ENCODE data around the gene TXNDC2. TPM values are rescaled to one million over a fixed set of nuclear protein-coding genes. Genes with fewer than 3 reads are reported as not detected.

Gene TXNDC2
- total RNA-seq, 3 donors from 2014 or later (not counting 1 experiment from before 2014, with no cell fraction given), result not detected

DNA sequence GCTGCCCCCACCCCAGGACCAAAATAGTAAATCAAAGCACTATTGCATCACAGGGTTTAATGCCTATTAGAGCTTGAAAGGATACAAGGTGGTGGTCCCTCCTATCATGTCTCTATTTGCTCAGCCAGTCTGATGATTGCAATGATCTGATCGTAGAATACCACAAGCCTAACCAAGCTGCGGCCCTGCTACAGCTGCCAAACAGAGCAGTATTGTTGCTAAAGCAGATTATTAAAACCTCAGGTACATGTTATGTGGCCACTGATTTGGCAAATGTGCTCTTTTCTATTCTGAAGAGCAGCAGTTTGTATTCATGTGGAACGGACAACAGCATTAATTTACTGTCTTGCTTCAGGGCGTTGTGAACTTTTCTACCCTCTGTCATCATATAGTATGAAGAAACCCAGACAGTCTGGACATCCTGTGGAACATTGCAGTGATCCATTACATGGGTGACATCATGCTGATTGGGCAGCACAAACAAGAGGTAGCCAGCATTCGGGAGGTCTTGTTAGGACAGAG is 19.7 kb downstream of the TXNDC2 start:
- H3K27ac ChIP-seq (ENCODE audit: low read length), result no peak overlapping the region
- H3K36me3 ChIP-seq (ENCODE audit: control insufficient read depth, insufficient read depth, low read length), result no peaks in the 10 kb centered on the region
- no peaks in the 10 kb centered on the region for H3K9me3 Mint-ChIP-seq
- no peaks in the 10 kb centered on the region for H3K4me1 Mint-ChIP-seq
- no peak overlapping the region for H3K27ac Mint-ChIP-seq
- H3K9me3 ChIP-seq (ENCODE audit: control insufficient read depth, insufficient read depth, low read length), result no peaks in the 10 kb centered on the region
- no peak overlapping the region for H3K4me3 ChIP-seq (ENCODE audit: low read length)
- ATAC-seq, result no peak
- no peaks in the 10 kb centered on the region for H3K4me1 ChIP-seq (ENCODE audit: control insufficient read depth, insufficient read depth, low read length)
- no peak overlapping the region for H3K4me3 Mint-ChIP-seq
- no peak for DNase-seq
- H3K27me3 Mint-ChIP-seq (ENCODE audit: low read depth in 2 of 2), result peaks cover 28 to 44% of the 10 kb centered on the region in 2 donors
- TF ChIP-seq, protein P1, sequence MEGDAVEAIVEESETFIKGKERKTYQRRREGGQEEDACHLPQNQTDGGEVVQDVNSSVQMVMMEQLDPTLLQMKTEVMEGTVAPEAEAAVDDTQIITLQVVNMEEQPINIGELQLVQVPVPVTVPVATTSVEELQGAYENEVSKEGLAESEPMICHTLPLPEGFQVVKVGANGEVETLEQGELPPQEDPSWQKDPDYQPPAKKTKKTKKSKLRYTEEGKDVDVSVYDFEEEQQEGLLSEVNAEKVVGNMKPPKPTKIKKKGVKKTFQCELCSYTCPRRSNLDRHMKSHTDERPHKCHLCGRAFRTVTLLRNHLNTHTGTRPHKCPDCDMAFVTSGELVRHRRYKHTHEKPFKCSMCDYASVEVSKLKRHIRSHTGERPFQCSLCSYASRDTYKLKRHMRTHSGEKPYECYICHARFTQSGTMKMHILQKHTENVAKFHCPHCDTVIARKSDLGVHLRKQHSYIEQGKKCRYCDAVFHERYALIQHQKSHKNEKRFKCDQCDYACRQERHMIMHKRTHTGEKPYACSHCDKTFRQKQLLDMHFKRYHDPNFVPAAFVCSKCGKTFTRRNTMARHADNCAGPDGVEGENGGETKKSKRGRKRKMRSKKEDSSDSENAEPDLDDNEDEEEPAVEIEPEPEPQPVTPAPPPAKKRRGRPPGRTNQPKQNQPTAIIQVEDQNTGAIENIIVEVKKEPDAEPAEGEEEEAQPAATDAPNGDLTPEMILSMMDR (IDR thresholded peaks at IDR 0.05), result no peak
- WGBS (ENCODE audit: insufficient coverage), result 89% methylated on average over 5 of the region's 5 CpGs
- H3K27me3 ChIP-seq (ENCODE audit: control insufficient read depth, insufficient read depth, low read length), result no peaks in the 10 kb centered on the region
- intact Hi-C loops (cut with micrococcal nuclease), result no loop called here
- no peaks in the 10 kb centered on the region for H3K36me3 Mint-ChIP-seq

DNA sequence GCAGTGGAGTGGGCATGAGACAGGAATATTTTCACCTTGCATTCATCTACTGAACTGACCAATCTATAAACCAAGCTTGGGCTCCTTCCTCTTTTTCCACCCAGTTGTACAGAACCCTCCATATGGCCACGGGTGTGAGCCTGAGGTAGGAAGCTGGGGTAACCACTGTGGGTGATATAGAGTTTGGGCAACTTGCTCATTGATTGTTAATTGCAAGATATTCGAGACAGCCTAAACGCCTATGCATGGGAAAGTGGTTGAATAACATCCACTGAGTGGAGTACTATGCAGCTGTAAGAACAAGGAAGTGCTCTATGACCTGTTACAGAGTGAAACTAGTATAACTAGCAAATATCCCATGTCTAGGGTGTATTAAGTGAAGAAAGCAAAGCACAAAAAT is 20.7 kb downstream of the TXNDC2 start:
- ATAC-seq (peak in 1 of 3 donors; percentile 68), DNase-seq (no peak)
- WGBS (ENCODE audit: insufficient coverage), result 67% methylated on average over 3 of the region's 3 CpGs
- no peaks in the 10 kb centered on the region for H3K36me3 ChIP-seq (ENCODE audit: control insufficient read depth, insufficient read depth, low read length)
- no peak overlapping the region for H3K4me3 Mint-ChIP-seq
- H3K4me1 Mint-ChIP-seq, result no peaks in the 10 kb centered on the region
- peaks cover 28 to 47% of the 10 kb centered on the region in 2 donors for H3K27me3 Mint-ChIP-seq (ENCODE audit: low read depth in 2 of 2)
- TF ChIP-seq, protein P1 (IDR thresholded peaks at IDR 0.05), result no peak
- H3K4me3 ChIP-seq (ENCODE audit: low read length), result no peak overlapping the region
- H3K27ac ChIP-seq (ENCODE audit: low read length), result no peak overlapping the region
- H3K9me3 ChIP-seq (ENCODE audit: control insufficient read depth, insufficient read depth, low read length), result no peaks in the 10 kb centered on the region
- H3K27ac Mint-ChIP-seq, result no peak overlapping the region
- no peaks in the 10 kb centered on the region for H3K9me3 Mint-ChIP-seq
- intact Hi-C loops (cut with micrococcal nuclease), result no loop called here
- H3K36me3 Mint-ChIP-seq, result no peaks in the 10 kb centered on the region
- no peaks in the 10 kb centered on the region for H3K4me1 ChIP-seq (ENCODE audit: control insufficient read depth, insufficient read depth, low read length)
- H3K27me3 ChIP-seq (ENCODE audit: control insufficient read depth, insufficient read depth, low read length), result no peaks in the 10 kb centered on the region

DNA sequence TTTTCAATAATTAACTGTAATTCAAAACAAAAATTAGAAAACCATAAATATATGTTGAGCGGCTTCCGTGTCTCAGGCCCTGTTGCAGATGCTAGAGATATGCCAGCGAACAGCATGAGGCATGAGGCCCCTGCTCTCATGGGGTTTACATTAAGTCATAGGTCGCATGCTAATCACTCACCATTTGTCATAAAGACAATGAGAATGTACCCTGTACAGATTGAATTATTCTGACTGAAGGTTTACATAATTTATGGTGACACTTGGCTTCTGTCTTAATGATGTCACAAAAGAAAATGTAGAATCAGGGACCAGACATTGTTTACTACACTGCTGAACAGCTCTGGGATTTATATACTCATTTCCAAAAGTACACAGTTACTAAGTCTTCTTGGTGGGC is 22.1 kb downstream of the TXNDC2 start:
- H3K27ac ChIP-seq (ENCODE audit: low read length), result no peak overlapping the region
- peaks cover 26 to 47% of the 10 kb centered on the region in 2 donors for H3K27me3 Mint-ChIP-seq (ENCODE audit: low read depth in 2 of 2)
- 85% methylated on average over 4 of the region's 4 CpGs for WGBS (ENCODE audit: insufficient coverage)

More for the DNA sequence above, 22.1 kb downstream of the TXNDC2 start:
- DNase-seq, result no peak
- H3K4me3 Mint-ChIP-seq, result no peak overlapping the region
- H3K4me1 Mint-ChIP-seq, result peaks cover under 1 to 2% of the 10 kb centered on the region in 2 donors
- no peaks in the 10 kb centered on the region for H3K9me3 Mint-ChIP-seq
- no peak overlapping the region for H3K4me3 ChIP-seq (ENCODE audit: low read length)
- no peak for ATAC-seq
- no peaks in the 10 kb centered on the region for H3K36me3 ChIP-seq (ENCODE audit: control insufficient read depth, insufficient read depth, low read length)
- H3K36me3 Mint-ChIP-seq, result no peaks in the 10 kb centered on the region
- H3K9me3 ChIP-seq (ENCODE audit: control insufficient read depth, insufficient read depth, low read length), result peaks cover 2% of the 10 kb centered on the region
- no peak overlapping the region for H3K27ac Mint-ChIP-seq
- intact Hi-C loops (cut with micrococcal nuclease), result no loop called here
- TF ChIP-seq, protein P1 (IDR thresholded peaks at IDR 0.05), result no peak
- H3K4me1 ChIP-seq (ENCODE audit: control insufficient read depth, insufficient read depth, low read length), result no peaks in the 10 kb centered on the region
- H3K27me3 ChIP-seq (ENCODE audit: control insufficient read depth, insufficient read depth, low read length), result no peaks in the 10 kb centered on the region
